Right cardiac atrium (tissue), 5 donors: Measurements from ENCODE around the gene F11. TPM values are rescaled to one million over a fixed set of nuclear protein-coding genes. Genes with fewer than 3 reads are reported as not detected.

Source experiments
- ATAC-seq, 2 donors: fragments of 200-7000 bp; cut with Tn5 transposase; one replicate each; pipeline versions ENCODE4 v1.8.0 to v1.9.1; 2020; ENCODE audit warnings: moderate library complexity in 2 of 2, mild to moderate bottlenecking in 1 of 2
- DNase-seq, 3 donors: peaks; one replicate each; pipeline ENCODE4 v3.0.0-alpha.2; 2020
- H3K27ac ChIP-seq: one replicate; pipeline ENCODE4 v1.5.1; 2013; ENCODE audit warnings: mild to moderate bottlenecking, low read length, control low read depth, moderate library complexity
- H3K27me3 ChIP-seq: one replicate; pipeline ENCODE4 v1.6.1; 2013; ENCODE audit not compliant: control insufficient read depth, insufficient read depth
- H3K4me1 ChIP-seq: one replicate; pipeline ENCODE4 v1.6.1; 2013; ENCODE audit warnings: low read length; ENCODE audit not compliant: control insufficient read depth, insufficient read depth
- H3K4me3 ChIP-seq: one replicate; pipeline ENCODE4 v1.5.1; 2013; ENCODE audit warnings: low read length, control low read depth
- H3K9me3 ChIP-seq: one replicate; pipeline ENCODE4 v1.6.1; 2013; ENCODE audit warnings: low read length; ENCODE audit not compliant: control insufficient read depth
- WGBS: extraction: QIAGEN DNeasy Blood & Tissue Kit; methylation state at CpG from one replicate; pipeline ENCODE4 v1.1.7; 2013; 5-methylcytosine and 5-hydroxymethylcytosine counted together
- intact Hi-C, 4 donors: fragments of 100-400 bp; cut with DNase I; formaldehyde crosslinking; loops; one replicate each; pipeline versions ENCODE4 v1.11.0 to v1.14.0; 2022 to 2023
- long read RNA-seq, 4 donors: library from polyadenylated mRNA; unstranded; transcript quantifications; one replicate each; pipeline ENCODE4 v2.0.0, GENCODE V29; 2020 to 2021
- polyA plus RNA-seq: library from polyadenylated mRNA; stranded (reverse); fragments of 200-250 nt; gene quantifications from one replicate; pipeline ENCODE4 v1.2.3, GENCODE V29; 2013
- total RNA-seq, 4 donors: library from RNA; stranded (reverse); fragmentation: NEBNext Ultra II Directional; extraction: Animal tissue kit (Norgen Biotek cat#: 25700); gene quantifications; one replicate each; pipeline ENCODE4 v1.2.1, GENCODE V29; 2021
- donor health status: healthy with polysubstance abuse.
- donor health status: DM: no; HTN: yes; CAD: no.
- donor health status: DM: no; HTN: no; CAD: no.
- donor health status: DM: no; HTN: yes; CAD: no; lungs with severe emphysema.
- donor health status: DM: yes; HTN: yes; CAD: no.

The F11 gene
- total RNA-seq (under 1 TPM in 2 of 4 donors, not detected in 2; 0.35 to 0.82 TPM), polyA plus RNA-seq (not detected)
- long read RNA-seq, donor 1 = 0 reads
- long read RNA-seq, donor 2 = 0 reads
- long read RNA-seq, donor 3 = 0 reads
- long read RNA-seq, donor 4 = 0 reads

DNA sequence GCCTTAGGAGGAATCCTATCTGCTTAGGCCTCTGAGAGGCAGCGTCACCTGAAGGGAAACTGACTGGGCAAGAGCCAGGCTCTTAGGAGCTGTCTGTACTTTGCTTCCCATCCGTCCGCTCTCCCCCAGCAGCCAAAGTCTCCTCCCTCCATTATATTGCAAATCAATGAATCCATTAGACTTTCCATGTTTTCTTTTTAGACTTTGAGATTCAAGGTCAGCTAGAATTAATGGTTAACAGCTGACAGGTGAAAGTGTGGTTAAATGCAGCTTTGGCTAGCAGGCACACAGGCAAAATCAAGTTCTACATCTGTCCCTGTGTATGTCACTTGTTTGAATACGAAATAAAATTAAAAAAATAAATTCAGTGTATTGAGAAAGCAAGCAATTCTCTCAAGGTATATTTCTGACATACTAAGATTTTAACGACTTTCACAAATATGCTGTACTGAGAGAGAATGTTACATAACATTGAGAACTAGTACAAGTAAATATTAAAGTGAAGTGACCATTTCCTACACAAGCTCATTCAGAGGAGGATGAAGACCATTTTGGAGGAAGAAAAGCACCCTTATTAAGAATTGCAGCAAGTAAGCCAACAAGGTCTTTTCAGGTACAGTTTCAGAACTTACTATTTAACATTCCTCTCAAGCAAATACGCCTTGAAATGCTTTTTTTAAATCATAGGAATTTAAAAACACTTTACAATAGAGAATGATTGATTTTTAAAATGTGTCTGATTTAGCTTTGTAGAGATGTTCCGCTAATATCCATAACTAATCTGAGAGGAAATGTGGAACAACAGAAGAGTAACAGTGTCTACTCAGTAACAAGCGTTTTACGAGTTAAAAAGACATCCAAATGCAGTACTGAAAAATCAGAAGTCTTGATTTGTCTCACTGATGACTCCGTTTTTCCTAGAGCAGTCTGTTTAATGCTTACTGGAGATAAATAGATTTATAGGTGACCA lies at the start of gene F11:
F11 (plus strand) TSS at position 507 of the 970 bp plus-strand sequence. CDS start 948 bp downstream, outside the sequence.
- DNase-seq (no peak), ATAC-seq (no peak)
- Histone ChIP-seq H3K27me3 (no peaks in the 10 kb centered on the region), H3K9me3 (no peaks in the 10 kb centered on the region), H3K4me3 (no peak within 1 kb of the TSS), H3K27ac (no peak within 1 kb of the TSS), H3K4me1 (no peaks in the 10 kb centered on the region)
- WGBS = 66% methylated on average over 10 of the region's 10 CpGs
- intact Hi-C loops = no loop called here

DNA sequence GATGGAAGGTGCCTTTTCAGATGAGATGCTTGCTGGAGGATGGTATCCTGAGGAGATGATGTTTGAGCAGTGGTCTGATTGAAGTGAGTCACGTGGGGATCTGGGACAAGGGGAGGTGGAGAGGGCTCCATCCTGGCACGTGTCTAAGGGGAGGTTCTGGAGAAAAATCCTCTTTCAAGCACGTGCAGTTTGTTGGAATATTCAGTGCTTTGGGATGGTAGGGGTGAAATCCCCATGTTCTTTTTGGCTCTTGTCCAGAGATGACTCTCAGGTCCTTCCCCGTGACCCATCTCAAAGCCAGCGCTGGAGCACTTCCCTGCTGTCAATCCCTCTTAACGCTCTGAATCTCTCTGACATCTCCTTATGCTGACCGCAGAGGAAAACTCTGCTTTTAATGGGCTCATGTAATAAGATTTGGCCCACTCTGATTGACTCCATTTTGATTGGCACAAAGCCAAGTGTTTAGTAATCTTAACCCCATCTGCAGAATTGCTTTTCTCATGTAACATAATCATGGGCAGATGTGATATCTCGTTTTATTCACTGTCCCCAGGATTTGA lies 49.4 kb upstream of the F11 start:
- Histone ChIP-seq H3K9me3 (no peaks in the 10 kb centered on the region), H3K4me3 (no peak overlapping the region), H3K4me1 (no peaks in the 10 kb centered on the region), H3K27me3 (no peaks in the 10 kb centered on the region), H3K27ac (no peak overlapping the region)
- intact Hi-C loops = no loop called here
- DNase-seq (no peak), ATAC-seq (no peak)
- 52% methylated on average over 8 of the region's 8 CpGs for WGBS

DNA sequence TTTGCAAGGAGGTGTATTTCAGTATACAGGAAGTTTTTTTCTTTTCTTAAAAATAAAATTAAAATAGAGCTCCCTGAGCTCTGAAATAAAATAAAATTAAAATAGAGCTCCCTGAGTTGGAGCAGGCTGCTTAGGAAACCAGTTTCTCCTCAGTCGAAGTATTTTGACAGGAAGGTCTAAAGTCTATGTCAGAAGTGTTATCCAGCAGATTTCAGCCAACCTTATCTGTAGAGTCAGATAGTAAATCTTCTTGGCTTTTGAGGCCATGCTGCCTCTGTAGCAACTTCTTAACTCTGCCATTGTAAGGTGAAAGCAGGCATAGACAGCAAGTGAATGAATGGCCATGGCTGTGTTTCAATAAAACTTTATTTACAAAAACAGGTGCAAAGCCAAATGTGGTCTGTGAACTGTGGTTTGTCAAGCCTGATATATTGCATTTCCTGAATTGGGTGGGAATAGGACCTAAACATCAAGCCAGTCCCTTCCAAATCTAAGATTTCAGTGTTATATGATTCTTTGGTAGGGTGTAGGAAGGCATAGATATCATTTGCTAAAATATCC lies 48.2 kb upstream of the F11 start:
- Histone ChIP-seq H3K27me3 (no peaks in the 10 kb centered on the region), H3K9me3 (no peaks in the 10 kb centered on the region), H3K4me1 (no peaks in the 10 kb centered on the region), H3K4me3 (no peak overlapping the region), H3K27ac (no peak overlapping the region)
- DNase-seq (no peak), ATAC-seq (no peak)
- 38% methylated on average over 1 of the region's 1 CpG for WGBS
- intact Hi-C loops = no loop called here

DNA sequence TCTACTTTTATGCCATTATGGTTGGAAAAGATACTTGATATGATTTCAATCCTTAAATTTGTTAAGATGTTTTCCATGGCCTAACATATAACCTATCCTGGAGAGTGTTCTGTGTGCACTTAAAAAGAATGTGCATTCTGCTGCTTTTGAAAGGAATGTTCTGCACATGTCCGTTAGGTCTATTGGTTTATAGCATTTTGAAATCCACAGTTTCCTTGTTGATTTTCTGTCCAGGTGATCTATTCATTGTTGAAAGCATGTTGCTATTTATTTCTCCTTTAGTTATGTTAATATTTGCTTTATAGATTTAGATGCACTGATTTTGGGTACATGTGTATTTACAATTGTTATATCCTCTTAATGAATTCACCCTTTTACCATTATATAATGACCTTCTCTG lies 44.4 kb upstream of the F11 start:
- DNase-seq = no peak
- 87% methylated on average over 1 of the region's 1 CpG for WGBS
- no peaks in the 10 kb centered on the region for H3K9me3 ChIP-seq
- no peaks in the 10 kb centered on the region for H3K4me1 ChIP-seq
- no peak overlapping the region for H3K27ac ChIP-seq
- H3K27me3 ChIP-seq = no peaks in the 10 kb centered on the region
- ATAC-seq = no peak
- intact Hi-C loops = no loop called here
- H3K4me3 ChIP-seq = no peak overlapping the region

DNA sequence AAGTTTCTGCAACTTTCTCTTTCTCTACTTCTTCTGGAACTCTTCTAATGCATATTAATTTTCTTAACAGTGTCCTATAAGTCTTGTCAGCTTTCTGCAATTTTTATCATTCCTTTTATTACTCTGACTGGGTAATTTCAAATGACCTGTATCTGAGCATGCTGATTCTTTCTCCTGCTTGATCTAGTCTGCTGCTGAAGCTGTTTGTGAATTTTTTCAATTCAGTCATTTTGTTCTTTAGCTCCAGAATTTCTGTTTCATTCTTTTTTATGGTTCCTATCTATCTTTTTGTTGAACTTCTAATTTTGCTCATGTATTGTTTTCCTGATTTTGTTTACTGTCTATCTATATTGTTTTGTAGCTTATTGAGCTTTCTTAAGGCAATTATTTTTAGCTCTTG lies 40.1 kb upstream of the F11 start:
- no peaks in the 10 kb centered on the region for H3K9me3 ChIP-seq
- intact Hi-C loops = no loop called here
- no peaks in the 10 kb centered on the region for H3K4me1 ChIP-seq
- H3K27me3 ChIP-seq = no peaks in the 10 kb centered on the region
- ATAC-seq (no peak), DNase-seq (no peak)
- H3K27ac ChIP-seq = no peak overlapping the region
- H3K4me3 ChIP-seq = no peak overlapping the region

DNA sequence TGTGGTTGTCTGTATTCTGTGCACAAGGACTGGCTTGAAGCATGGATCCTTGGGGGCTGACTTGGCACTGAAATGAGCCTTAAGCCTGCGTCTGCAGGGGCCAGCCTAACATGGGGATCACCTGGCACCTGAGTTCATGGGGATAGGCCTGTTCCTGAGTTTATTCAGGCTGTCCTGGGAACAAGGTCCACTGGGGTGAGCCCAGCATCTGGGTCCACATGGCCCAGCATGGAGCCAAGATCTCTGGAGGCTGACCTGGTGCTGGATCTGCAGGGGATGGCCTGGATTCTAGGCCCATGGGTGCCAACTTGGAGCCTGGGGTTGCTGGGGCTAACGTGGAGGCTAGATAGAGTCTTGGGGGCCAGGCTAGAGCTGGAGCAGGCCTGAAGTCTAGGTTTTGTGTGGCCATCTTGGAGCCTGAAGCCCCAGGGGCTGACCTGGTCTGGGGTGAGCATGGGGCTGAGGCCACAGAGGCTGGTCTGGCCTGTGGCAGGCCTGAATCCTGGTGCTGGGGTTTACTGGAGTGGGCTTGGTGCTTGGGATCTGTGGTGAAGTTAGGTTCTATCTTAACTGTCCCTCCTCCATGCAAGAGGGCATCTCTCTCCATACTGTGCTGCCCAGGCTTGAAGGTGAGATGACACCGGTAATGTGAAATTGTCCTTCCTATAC lies 39.3 kb upstream of the F11 start:
- WGBS = 92% methylated on average over 3 of the region's 3 CpGs

DNA sequence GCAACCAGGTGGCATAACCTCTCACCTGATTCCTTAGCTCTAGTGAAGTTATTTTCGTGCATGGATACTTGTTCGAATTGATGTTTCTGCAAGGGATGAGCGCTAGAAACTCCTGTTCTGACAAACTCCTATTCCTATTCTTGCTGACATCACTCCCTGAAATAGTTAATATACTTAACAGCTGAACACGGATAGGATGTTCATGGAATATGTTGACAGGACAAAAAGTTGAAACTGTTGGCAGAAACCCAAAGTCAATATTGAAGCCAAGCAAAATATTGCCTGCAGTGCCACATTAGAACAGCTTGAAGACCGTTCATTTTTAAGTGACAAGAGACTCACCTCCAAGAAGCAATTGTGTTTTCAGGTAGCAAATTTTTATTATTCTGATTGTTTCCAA lies 38.8 kb upstream of the F11 start, which contains the start of gene KLKB1:
KLKB1 (plus strand) TSS at position 287 of the 400 bp plus-strand sequence. CDS start 689 bp downstream, outside the sequence.
- WGBS = 59% methylated on average over 5 of the region's 5 CpGs
- no peaks in the 10 kb centered on the region for H3K27me3 ChIP-seq
- intact Hi-C loops = no loop called here
- H3K27ac ChIP-seq = no peak within 1 kb of the TSS
- no peaks in the 10 kb centered on the region for H3K9me3 ChIP-seq
- H3K4me3 ChIP-seq = peak within 1 kb of the TSS; percentile 31
- ATAC-seq (no peak), DNase-seq (no peak)
- no peaks in the 10 kb centered on the region for H3K4me1 ChIP-seq

More for the DNA sequence above, 39.3 kb upstream of the F11 start:
- Histone ChIP-seq H3K4me1 (no peaks in the 10 kb centered on the region), H3K27me3 (no peaks in the 10 kb centered on the region), H3K4me3 (no peak overlapping the region), H3K9me3 (no peaks in the 10 kb centered on the region), H3K27ac (no peak overlapping the region)
- intact Hi-C loops = no loop called here
- ATAC-seq (peak in 1 of 2 donors; percentile 36), DNase-seq (no peak)

DNA sequence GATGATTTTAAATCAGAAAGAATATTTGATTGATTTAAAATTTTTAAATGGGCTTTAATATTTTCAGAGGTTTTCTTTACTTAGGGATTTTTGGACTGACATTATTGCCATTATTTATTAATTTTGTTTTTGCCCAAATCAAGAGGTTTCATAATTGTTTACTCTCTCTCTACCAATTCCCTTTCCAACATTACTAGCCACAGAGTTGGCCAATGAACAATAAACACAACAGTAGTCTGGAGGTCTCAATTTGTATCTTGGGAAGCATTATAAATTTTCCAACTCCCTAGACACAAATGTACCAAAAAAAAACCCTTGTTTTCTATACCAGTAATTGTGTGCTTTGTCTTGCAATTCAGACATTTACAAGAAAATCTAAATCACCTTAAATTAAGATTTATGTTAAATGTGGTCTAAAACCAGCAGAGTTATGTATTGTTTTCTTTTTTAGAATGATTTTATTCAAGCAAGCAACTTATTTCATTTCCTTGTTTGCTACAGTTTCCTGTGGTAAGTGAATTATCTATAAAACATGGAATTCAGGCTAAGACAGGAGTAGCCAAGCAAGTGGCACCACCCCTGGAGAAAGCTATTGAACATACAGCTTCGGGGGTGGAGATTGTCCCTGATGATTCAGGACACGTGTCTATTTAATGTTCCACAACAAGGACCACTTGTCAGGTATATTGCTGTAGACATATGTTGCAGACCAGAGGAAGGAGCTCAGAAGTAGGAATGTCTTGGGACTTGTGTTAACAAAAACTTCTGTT lies 38.1 kb upstream of the F11 start:
- Histone ChIP-seq H3K9me3 (no peaks in the 10 kb centered on the region), H3K27me3 (no peaks in the 10 kb centered on the region), H3K27ac (no peak overlapping the region), H3K4me1 (no peaks in the 10 kb centered on the region), H3K4me3 (peak overlapping the region; percentile 31)
- 20% methylated on average over 2 of the region's 2 CpGs for WGBS
- ATAC-seq (peak in 1 of 2 donors; percentile 24), DNase-seq (no peak)
- intact Hi-C loops = no loop called here

DNA sequence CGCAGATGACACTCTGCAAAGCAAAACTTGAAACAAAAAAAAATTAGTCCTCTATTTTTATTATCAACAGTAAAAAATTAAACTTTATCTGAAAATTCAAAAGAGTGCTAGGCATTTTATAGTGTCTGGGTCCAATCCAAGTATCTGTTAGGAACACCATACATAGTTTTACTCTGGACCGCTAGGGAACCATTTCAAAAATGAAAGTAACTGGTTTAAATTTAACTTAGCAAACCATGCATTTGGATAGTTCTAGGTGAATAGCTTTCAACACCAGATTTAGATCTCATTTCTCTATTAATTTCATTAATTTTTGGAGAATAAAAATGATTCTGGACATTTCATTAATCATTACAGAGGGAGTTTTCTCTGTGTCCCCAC lies 37.5 kb upstream of the F11 start:
- H3K27me3 ChIP-seq = no peaks in the 10 kb centered on the region
- 70% methylated on average over 2 of the region's 2 CpGs for WGBS
- intact Hi-C loops = no loop called here
- ATAC-seq (no peak), DNase-seq (no peak)
- H3K4me1 ChIP-seq = no peaks in the 10 kb centered on the region
- H3K4me3 ChIP-seq = peak overlapping the region; percentile 31
- H3K27ac ChIP-seq = no peak overlapping the region
- H3K9me3 ChIP-seq = no peaks in the 10 kb centered on the region

DNA sequence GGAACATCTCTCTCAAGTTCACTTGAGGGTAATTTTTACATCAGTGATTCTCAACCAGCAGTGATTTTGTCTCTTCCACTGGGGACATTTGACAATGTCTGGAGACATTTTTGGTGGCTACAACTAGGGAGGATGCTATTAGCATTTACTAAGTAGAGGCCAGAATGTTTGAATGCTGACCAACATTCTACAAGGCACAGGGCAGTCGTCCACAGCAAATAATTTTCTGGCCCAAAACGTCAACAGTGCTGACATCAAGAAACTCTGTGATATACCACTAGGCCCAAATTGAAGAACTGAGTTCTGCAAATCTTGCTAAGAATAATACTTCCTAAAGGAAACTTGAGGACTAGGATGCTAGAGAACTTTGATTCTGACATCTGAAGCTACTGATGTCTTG lies 31.6 kb upstream of the F11 start:
- Histone ChIP-seq H3K9me3 (no peaks in the 10 kb centered on the region), H3K4me3 (no peak overlapping the region), H3K27ac (no peak overlapping the region), H3K4me1 (no peaks in the 10 kb centered on the region), H3K27me3 (no peaks in the 10 kb centered on the region)
- DNase-seq = no peak
- ATAC-seq = no peak
- intact Hi-C loops = no loop called here
- 40% methylated on average over 2 of the region's 2 CpGs for WGBS
